ENCODE data around the gene MBNL3. TPM values are rescaled to one million over a fixed set of nuclear protein-coding genes. Genes with fewer than 3 reads are reported as not detected.

Gene MBNL3
- total RNA-seq, 1 donor from 2014 or later, result 4.5 TPM

- TF ChIP-seq CTCF (IDR thresholded peaks at IDR 0.05), result no peak
- Mint-ChIP-seq H3K4me1 (ENCODE audit: low read depth) (peaks cover 8% of the 10 kb centered on the region), H3K9me3 (ENCODE audit: low read depth) (no peaks in the 10 kb centered on the region), H3K27me3 (ENCODE audit: low read depth) (no peaks in the 10 kb centered on the region), H3K4me3 (ENCODE audit: unreplicated experiment) (no peak overlapping the region), H3K27ac (ENCODE audit: unreplicated experiment) (peak overlapping the region; percentile 42), H3K36me3 (ENCODE audit: low read depth) (peaks cover 3% of the 10 kb centered on the region)
- no peak for DNase-seq (ENCODE audit: low spot score)
Observed at GRCh38 chrX:132426695-132427281, 62.0 kb downstream of the MBNL3 start.

- Mint-ChIP-seq H3K27ac (ENCODE audit: unreplicated experiment) (no peak overlapping the region), H3K36me3 (ENCODE audit: low read depth) (peaks cover 3% of the 10 kb centered on the region), H3K27me3 (ENCODE audit: low read depth) (no peaks in the 10 kb centered on the region), H3K4me1 (ENCODE audit: low read depth) (peaks cover 8% of the 10 kb centered on the region), H3K4me3 (ENCODE audit: unreplicated experiment) (no peak overlapping the region), H3K9me3 (ENCODE audit: low read depth) (no peaks in the 10 kb centered on the region)
- no peak for TF ChIP-seq CTCF (IDR thresholded peaks at IDR 0.05)
- DNase-seq (ENCODE audit: low spot score), result no peak
Observed at GRCh38 chrX:132425744-132426318, 63.0 kb downstream of the MBNL3 start.

- Mint-ChIP-seq H3K27ac (ENCODE audit: unreplicated experiment) (no peak overlapping the region), H3K27me3 (ENCODE audit: low read depth) (no peaks in the 10 kb centered on the region), H3K36me3 (ENCODE audit: low read depth) (no peaks in the 10 kb centered on the region), H3K4me3 (ENCODE audit: unreplicated experiment) (no peak overlapping the region), H3K4me1 (ENCODE audit: low read depth) (peaks cover 8% of the 10 kb centered on the region), H3K9me3 (ENCODE audit: low read depth) (no peaks in the 10 kb centered on the region)
- no peak for TF ChIP-seq CTCF (IDR thresholded peaks at IDR 0.05)
- no peak for DNase-seq (ENCODE audit: low spot score)
Observed at GRCh38 chrX:132423323-132423722, 65.5 kb downstream of the MBNL3 start.

GRCh38 chrX:132415012-132415411 lies 73.8 kb downstream of the MBNL3 start:
- Mint-ChIP-seq H3K27ac (ENCODE audit: unreplicated experiment) (no peak overlapping the region), H3K9me3 (ENCODE audit: low read depth) (no peaks in the 10 kb centered on the region), H3K27me3 (ENCODE audit: low read depth) (no peaks in the 10 kb centered on the region), H3K4me3 (ENCODE audit: unreplicated experiment) (no peak overlapping the region), H3K4me1 (ENCODE audit: low read depth) (peaks cover 4% of the 10 kb centered on the region), H3K36me3 (ENCODE audit: low read depth) (no peaks in the 10 kb centered on the region)
- DNase-seq (ENCODE audit: low spot score), result no peak
- TF ChIP-seq CTCF (IDR thresholded peaks at IDR 0.05), result no peak

- peaks cover 4% of the 10 kb centered on the region for H3K4me1 Mint-ChIP-seq (ENCODE audit: low read depth)
- no peaks in the 10 kb centered on the region for H3K9me3 Mint-ChIP-seq (ENCODE audit: low read depth)
- no peak for TF ChIP-seq CTCF (IDR thresholded peaks at IDR 0.05)
- DNase-seq (ENCODE audit: low spot score), result no peak
- H3K36me3 Mint-ChIP-seq (ENCODE audit: low read depth), result no peaks in the 10 kb centered on the region
- no peaks in the 10 kb centered on the region for H3K27me3 Mint-ChIP-seq (ENCODE audit: low read depth)
- no peak overlapping the region for H3K4me3 Mint-ChIP-seq (ENCODE audit: unreplicated experiment)
- H3K27ac Mint-ChIP-seq (ENCODE audit: unreplicated experiment), result no peak overlapping the region
Observed at GRCh38 chrX:132414404-132414803, 74.4 kb downstream of the MBNL3 start.
